Hepatocyte (in vitro differentiated cells): ENCODE data around the gene RPS6KA2.

Experiments
- EZH2 ChIP-seq: fragments of 200-600 bp; sonication (generic); IDR thresholded peaks from 2 replicates; pipeline ENCODE4 v1.6.1; 2016; ENCODE audit warnings: antibody characterized with exemption, mild to moderate bottlenecking, borderline replicate concordance
- EZH2phosphoT487 ChIP-seq: fragments of 200-600 bp; sonication (generic); IDR thresholded peaks from one replicate; pipeline ENCODE4 v1.6.1; 2018; ENCODE audit warnings: antibody characterized with exemption, mild to moderate bottlenecking, low read depth, moderate library complexity; ENCODE audit not compliant: unreplicated experiment, severe bottlenecking
- TF ChIP-seq, protein P1 (sequence below): fragments of 200-600 bp; sonication (generic); IDR thresholded peaks from 2 replicates; pipeline ENCODE4 v1.5.1; 2016; ENCODE audit warnings: antibody characterized with exemption, mild to moderate bottlenecking; ENCODE audit not compliant: poor library complexity

DNA sequence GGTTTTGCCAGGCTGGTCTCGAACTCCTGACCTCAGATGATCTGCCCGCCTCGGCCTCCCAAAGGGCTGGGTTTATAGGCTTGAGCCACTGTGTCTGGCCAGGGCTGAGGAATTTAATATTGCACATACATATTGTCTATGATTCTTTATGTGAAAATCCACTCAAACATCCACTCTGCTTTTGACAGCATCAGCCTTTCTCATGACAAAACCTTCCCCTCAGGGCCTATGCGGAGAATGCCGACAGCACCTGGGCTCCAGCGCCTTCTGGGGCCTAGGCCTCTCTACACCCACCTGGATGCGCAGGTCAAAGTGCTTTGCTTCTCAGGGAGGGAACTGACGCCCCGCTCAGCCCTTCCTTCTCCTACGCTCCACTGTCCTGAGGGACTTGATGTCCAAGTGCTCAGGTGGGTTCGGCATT, 46.0 kb downstream of the RPS6KA2 start:
- TF ChIP-seq, protein P1, sequence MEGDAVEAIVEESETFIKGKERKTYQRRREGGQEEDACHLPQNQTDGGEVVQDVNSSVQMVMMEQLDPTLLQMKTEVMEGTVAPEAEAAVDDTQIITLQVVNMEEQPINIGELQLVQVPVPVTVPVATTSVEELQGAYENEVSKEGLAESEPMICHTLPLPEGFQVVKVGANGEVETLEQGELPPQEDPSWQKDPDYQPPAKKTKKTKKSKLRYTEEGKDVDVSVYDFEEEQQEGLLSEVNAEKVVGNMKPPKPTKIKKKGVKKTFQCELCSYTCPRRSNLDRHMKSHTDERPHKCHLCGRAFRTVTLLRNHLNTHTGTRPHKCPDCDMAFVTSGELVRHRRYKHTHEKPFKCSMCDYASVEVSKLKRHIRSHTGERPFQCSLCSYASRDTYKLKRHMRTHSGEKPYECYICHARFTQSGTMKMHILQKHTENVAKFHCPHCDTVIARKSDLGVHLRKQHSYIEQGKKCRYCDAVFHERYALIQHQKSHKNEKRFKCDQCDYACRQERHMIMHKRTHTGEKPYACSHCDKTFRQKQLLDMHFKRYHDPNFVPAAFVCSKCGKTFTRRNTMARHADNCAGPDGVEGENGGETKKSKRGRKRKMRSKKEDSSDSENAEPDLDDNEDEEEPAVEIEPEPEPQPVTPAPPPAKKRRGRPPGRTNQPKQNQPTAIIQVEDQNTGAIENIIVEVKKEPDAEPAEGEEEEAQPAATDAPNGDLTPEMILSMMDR, result no peak
- no peak for TF ChIP-seq EZH2
- no peak for TF ChIP-seq EZH2phosphoT487
